ENCODE measurements around the gene LRP1.

The LRP1 gene

GRCh38 chr12:57179331-57180086, 51.2 kb downstream of the LRP1 start:
- Histone ChIP-seq H3K4me3 (no peak overlapping the region), H3K27ac (no peak overlapping the region), H3K36me3 (ENCODE audit: insufficient read depth, low read length) (peaks cover 18% of the 10 kb centered on the region), H3K9ac (ENCODE audit: insufficient read length) (no peak overlapping the region), H3K9me3 (ENCODE audit: low read depth, low read length) (no peaks in the 10 kb centered on the region)
- TF ChIP-seq POLR2AphosphoS5 (IDR thresholded peaks at IDR 0.05; ENCODE audit: borderline replicate concordance, low read depth, low read length) (no peak), EZH2 (IDR thresholded peaks at IDR 0.05) (no peak), FOXP2 (optimal IDR thresholded peaks at IDR 0.05; ENCODE audit: control extremely low read depth, extremely low read length, insufficient read depth) (no peak)
- DNase-seq (ENCODE audit: low read depth, low spot score), result no peak

DNA sequence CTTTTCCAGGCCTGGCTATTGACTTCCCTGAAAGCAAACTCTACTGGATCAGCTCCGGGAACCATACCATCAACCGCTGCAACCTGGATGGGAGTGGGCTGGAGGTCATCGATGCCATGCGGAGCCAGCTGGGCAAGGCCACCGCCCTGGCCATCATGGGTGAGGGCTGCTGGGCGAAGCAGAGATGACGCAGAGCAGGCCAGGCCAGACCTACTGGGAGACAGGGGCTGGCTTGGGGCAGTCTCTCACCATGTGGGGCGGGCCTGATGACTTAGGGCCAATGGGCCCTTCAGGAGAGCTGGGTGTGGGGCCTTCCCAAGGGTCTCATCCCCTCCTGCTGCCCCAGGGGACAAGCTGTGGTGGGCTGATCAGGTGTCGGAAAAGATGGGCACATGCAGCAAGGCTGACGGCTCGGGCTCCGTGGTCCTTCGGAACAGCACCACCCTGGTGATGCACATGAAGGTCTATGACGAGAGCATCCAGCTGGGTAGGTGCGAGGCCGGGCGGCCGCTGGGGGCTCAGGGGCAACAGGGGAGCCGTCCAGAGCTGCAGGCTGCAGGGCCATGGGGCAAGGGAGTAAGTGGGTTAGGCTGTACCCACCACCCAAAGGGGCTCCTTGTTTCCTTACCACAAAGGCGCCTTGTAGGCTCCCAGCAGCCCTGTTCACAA, 52.2 kb downstream of the LRP1 start:
- no peak for DNase-seq (ENCODE audit: low read depth, low spot score)
- Histone ChIP-seq H3K36me3 (ENCODE audit: insufficient read depth, low read length) (peaks cover 20% of the 10 kb centered on the region), H3K9ac (ENCODE audit: insufficient read length) (no peak overlapping the region), H3K27ac (no peak overlapping the region), H3K9me3 (ENCODE audit: low read depth, low read length) (no peaks in the 10 kb centered on the region), H3K4me3 (no peak overlapping the region)
- TF ChIP-seq POLR2AphosphoS5 (IDR thresholded peaks at IDR 0.05; ENCODE audit: borderline replicate concordance, low read depth, low read length) (no peak), EZH2 (IDR thresholded peaks at IDR 0.05) (no peak), FOXP2 (optimal IDR thresholded peaks at IDR 0.05; ENCODE audit: control extremely low read depth, extremely low read length, insufficient read depth) (no peak)

DNA sequence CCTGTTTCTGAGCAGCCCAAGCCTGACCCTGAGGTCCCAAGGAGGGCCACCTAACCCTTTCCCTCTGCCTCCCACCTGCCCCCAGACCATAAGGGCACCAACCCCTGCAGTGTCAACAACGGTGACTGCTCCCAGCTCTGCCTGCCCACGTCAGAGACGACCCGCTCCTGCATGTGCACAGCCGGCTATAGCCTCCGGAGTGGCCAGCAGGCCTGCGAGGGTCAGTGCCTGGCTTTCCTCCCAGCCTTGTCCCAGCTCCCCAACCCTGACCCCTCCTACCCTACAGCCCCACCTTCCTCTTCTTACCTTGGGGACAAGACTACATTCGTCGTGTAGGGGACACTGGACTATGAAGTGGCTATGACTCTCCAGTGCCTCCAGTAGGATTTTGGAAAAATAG, 52.8 kb downstream of the LRP1 start:
- Histone ChIP-seq H3K27ac (no peak overlapping the region), H3K9ac (ENCODE audit: insufficient read length) (no peak overlapping the region), H3K4me3 (no peak overlapping the region), H3K36me3 (ENCODE audit: insufficient read depth, low read length) (peaks cover 20% of the 10 kb centered on the region), H3K9me3 (ENCODE audit: low read depth, low read length) (no peaks in the 10 kb centered on the region)
- no peak for DNase-seq (ENCODE audit: low read depth, low spot score)
- TF ChIP-seq POLR2AphosphoS5 (IDR thresholded peaks at IDR 0.05; ENCODE audit: borderline replicate concordance, low read depth, low read length) (no peak), FOXP2 (optimal IDR thresholded peaks at IDR 0.05; ENCODE audit: control extremely low read depth, extremely low read length, insufficient read depth) (no peak), EZH2 (IDR thresholded peaks at IDR 0.05) (no peak)

- TF ChIP-seq FOXP2 (optimal IDR thresholded peaks at IDR 0.05; ENCODE audit: control extremely low read depth, extremely low read length, insufficient read depth) (no peak), EZH2 (IDR thresholded peaks at IDR 0.05) (no peak), POLR2AphosphoS5 (IDR thresholded peaks at IDR 0.05; ENCODE audit: borderline replicate concordance, low read depth, low read length) (no peak)
- peaks cover 22% of the 10 kb centered on the region; the same call in 1 of the 2 replicates for H3K36me3 ChIP-seq (ENCODE audit: insufficient read depth, low read length)
- H3K9ac ChIP-seq (ENCODE audit: insufficient read length), result no peak overlapping the region
- no peak overlapping the region for H3K4me3 ChIP-seq
- H3K27ac ChIP-seq, result no peak overlapping the region
- no peaks in the 10 kb centered on the region for H3K9me3 ChIP-seq (ENCODE audit: low read depth, low read length)
- no peak for DNase-seq (ENCODE audit: low read depth, low spot score)
Measured at GRCh38 chr12:57181561-57182155, 53.4 kb downstream of the LRP1 start.

DNA sequence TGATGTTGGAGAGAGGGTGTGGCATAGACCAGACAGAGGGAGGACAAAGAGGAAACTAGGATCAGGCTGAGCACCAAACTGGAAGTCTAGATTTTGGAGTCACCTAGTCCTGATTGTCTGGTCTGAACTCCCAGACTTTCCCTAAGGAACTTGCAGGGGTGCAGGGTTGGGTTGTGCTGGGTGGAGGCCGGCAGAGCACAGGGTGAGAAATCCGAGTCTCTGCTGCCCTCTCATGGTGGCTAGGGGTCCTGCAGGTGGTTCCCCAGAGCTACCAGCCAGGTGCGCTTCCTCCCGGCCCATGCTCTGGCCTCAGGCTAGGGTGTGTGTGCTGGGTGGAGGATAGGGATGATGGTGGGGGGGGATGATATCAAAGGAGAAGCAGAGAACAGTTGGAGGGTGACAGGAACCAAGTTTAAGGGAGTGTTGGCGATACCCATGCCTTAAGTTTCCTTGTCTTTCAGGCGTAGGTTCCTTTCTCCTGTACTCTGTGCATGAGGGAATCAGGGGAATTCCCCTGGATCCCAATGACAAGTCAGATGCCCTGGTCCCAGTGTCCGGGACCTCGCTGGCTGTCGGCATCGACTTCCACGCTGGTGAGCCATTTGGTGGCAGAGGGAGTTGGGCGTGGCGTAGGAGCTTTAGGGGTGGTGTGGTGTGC, 54.8 kb downstream of the LRP1 start:
- peaks cover 24% of the 10 kb centered on the region; the same call in 1 of the 2 replicates for H3K36me3 ChIP-seq (ENCODE audit: insufficient read depth, low read length)
- no peak overlapping the region for H3K4me3 ChIP-seq
- no peak overlapping the region for H3K27ac ChIP-seq
- TF ChIP-seq POLR2AphosphoS5 (IDR thresholded peaks at IDR 0.05; ENCODE audit: borderline replicate concordance, low read depth, low read length) (no peak), EZH2 (IDR thresholded peaks at IDR 0.05) (no peak), FOXP2 (optimal IDR thresholded peaks at IDR 0.05; ENCODE audit: control extremely low read depth, extremely low read length, insufficient read depth) (no peak)
- peak; percentile 12 for DNase-seq (ENCODE audit: low read depth, low spot score)
- H3K9ac ChIP-seq (ENCODE audit: insufficient read length), result no peak overlapping the region
- no peaks in the 10 kb centered on the region for H3K9me3 ChIP-seq (ENCODE audit: low read depth, low read length)

DNA sequence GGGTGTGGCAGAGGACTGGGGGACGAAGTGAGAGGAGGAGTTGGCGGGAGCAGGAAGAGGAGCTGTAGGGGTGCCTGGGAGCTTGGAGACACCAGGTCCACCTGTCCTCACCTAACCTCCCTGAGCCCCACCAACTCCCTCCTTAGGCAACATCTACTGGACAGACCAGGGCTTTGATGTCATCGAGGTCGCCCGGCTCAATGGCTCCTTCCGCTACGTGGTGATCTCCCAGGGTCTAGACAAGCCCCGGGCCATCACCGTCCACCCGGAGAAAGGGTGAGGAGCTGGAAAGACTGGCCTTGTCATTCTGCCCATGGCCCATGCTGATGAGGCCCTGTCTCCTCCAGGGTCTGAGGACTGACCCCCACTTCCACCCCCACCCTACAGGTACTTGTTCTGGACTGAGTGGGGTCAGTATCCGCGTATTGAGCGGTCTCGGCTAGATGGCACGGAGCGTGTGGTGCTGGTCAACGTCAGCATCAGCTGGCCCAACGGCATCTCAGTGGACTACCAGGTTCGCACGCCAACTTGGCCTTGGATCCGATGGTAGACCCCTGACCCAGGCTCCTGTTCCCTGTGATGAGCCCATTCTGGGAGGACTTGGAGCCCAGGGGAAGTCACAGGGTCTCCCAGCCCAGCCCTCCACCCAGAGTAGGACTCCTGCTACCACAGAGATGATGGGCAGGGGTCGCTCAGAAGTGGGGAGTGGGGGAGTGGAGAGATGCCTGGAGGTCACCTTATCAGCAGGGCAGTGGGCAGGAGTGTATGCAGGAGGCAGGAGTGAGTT, 55.8 kb downstream of the LRP1 start:
- no peak for TF ChIP-seq POLR2AphosphoS5 (IDR thresholded peaks at IDR 0.05; ENCODE audit: borderline replicate concordance, low read depth, low read length)
- no peak for TF ChIP-seq FOXP2 (optimal IDR thresholded peaks at IDR 0.05; ENCODE audit: control extremely low read depth, extremely low read length, insufficient read depth)
- no peak for TF ChIP-seq EZH2 (IDR thresholded peaks at IDR 0.05)
- H3K36me3 ChIP-seq (ENCODE audit: insufficient read depth, low read length), result peaks cover 23% of the 10 kb centered on the region; the same call in 1 of the 2 replicates
- no peaks in the 10 kb centered on the region for H3K9me3 ChIP-seq (ENCODE audit: low read depth, low read length)
- no peak for DNase-seq (ENCODE audit: low read depth, low spot score)
- H3K27ac ChIP-seq, result no peak overlapping the region
- no peak overlapping the region for H3K4me3 ChIP-seq
- no peak overlapping the region for H3K9ac ChIP-seq (ENCODE audit: insufficient read length)

DNA sequence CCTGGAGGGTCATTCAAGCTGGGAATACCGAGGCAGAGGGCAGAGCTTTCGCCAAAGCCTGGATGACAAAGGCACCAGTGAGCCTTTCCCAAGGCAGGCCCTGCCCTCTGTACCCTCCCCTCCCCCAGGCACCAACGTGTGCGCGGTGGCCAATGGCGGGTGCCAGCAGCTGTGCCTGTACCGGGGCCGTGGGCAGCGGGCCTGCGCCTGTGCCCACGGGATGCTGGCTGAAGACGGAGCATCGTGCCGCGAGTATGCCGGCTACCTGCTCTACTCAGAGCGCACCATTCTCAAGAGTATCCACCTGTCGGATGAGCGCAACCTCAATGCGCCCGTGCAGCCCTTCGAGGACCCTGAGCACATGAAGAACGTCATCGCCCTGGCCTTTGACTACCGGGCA, 57.1 kb downstream of the LRP1 start:
- H3K36me3 ChIP-seq (ENCODE audit: insufficient read depth, low read length), result peaks cover 17% of the 10 kb centered on the region; the same call in 1 of the 2 replicates
- no peaks in the 10 kb centered on the region for H3K9me3 ChIP-seq (ENCODE audit: low read depth, low read length)
- DNase-seq (ENCODE audit: low read depth, low spot score), result no peak
- TF ChIP-seq EZH2 (IDR thresholded peaks at IDR 0.05), result no peak
- no peak for TF ChIP-seq FOXP2 (optimal IDR thresholded peaks at IDR 0.05; ENCODE audit: control extremely low read depth, extremely low read length, insufficient read depth)
- TF ChIP-seq POLR2AphosphoS5 (IDR thresholded peaks at IDR 0.05; ENCODE audit: borderline replicate concordance, low read depth, low read length), result no peak
- H3K4me3 ChIP-seq, result no peak overlapping the region
- no peak overlapping the region for H3K27ac ChIP-seq
- no peak overlapping the region for H3K9ac ChIP-seq (ENCODE audit: insufficient read length)

Measured in SK-N-MC (cell line).